Mesothelial cell of epicardium (in vitro differentiated cells): ENCODE measurements around the gene TBC1D16. TPM values are rescaled to one million over a fixed set of nuclear protein-coding genes. Genes with fewer than 3 reads are reported as not detected.

Experiments
- DNase-seq, 2 experiments: peaks; one replicate each; pipeline ENCODE4 v3.0.0; 2021; ENCODE audit warnings: low spot score in 2 of 2; ENCODE audit not compliant: unreplicated experiment in 2 of 2
- H3K27ac Mint-ChIP-seq: 2 replicates; pipeline ENCODE4 v1.8.0; 2021; ENCODE audit warnings: mixed read lengths
- H3K27me3 Mint-ChIP-seq: 2 replicates; pipeline ENCODE4 v1.8.0; 2021; ENCODE audit warnings: low read depth, mixed read lengths
- H3K36me3 Mint-ChIP-seq: 2 replicates; pipeline ENCODE4 v1.8.0; 2021; ENCODE audit warnings: mixed read lengths
- H3K4me1 Mint-ChIP-seq: 2 replicates; pipeline ENCODE4 v1.8.0; 2021; ENCODE audit warnings: mixed read lengths
- H3K4me3 Mint-ChIP-seq: 2 replicates; pipeline ENCODE4 v1.8.0; 2021; ENCODE audit warnings: mild to moderate bottlenecking, moderate library complexity, mixed read lengths
- H3K9me3 Mint-ChIP-seq: 2 replicates; pipeline ENCODE4 v1.8.0; 2021; ENCODE audit warnings: mixed read lengths
- total RNA-seq: library from RNA; stranded (reverse); gene quantifications from 3 replicates; pipeline ENCODE4 v1.2.1, GENCODE V29; 2021
- TF ChIP-seq, protein P1 (sequence below): fragments of 200-600 bp; sonication (generic); IDR thresholded peaks from one replicate; pipeline ENCODE4 v1.5.0; 2021; ENCODE audit warnings: antibody characterized with exemption; ENCODE audit not compliant: unreplicated experiment

Gene TBC1D16
- total RNA-seq, 1 donor from 2014 or later = 76.0 TPM

DNA sequence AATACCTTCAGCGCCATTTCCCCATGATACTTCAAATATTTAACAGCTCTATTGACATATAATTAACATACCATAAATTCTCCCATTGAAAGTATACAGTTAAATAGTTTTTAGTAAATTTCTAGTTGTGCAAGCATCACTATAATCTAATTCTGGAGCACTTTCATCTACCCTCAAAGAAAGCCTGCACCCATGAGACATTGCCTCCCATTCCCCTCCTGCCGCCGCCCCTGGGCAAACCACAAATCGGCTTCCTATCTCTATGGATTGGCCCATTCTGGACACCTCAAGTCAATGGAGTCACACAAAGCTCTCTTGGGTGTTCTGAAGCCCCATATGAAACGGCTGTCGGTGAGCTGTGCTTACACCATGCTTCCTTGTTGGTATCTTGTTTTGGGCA is 119.2 kb downstream of the TBC1D16 start:
- Mint-ChIP-seq H3K4me1 (no peaks in the 10 kb centered on the region), H3K27ac (no peak overlapping the region)

DNA sequence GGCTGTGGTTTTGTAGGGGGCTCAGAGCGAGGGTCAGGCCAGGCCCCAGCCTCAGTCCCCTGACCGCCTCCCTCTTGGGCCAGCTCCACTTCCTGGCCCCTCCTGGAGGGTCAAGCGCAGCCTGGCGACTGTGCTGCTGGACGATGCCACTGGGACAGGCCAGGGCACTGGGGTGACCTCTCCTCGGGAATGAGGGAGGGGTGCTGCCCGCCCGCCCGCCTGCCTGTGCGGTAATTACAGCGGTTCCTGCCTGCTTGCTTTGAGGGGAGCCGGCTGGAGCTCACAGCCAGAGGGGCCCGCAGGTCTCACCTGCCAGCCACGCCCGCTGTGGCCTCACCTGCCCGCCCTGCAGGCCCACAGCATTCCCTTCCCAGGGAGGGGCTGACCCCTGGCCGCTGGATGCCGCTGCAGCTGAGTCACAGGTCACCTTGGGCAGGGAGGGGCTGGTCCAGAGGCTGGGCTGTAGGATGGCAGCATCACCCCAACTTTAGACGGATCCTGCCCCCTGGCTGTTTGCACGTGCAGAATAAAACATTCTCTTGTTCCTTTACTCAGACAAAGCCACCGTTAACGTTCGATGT is 119.7 kb downstream of the TBC1D16 start:
- DNase-seq = no peak
- Mint-ChIP-seq H3K27ac (no peak overlapping the region), H3K27me3 (peaks cover 23% of the 10 kb centered on the region), H3K4me3 (no peak overlapping the region), H3K36me3 (no peaks in the 10 kb centered on the region), H3K9me3 (no peaks in the 10 kb centered on the region), H3K4me1 (no peaks in the 10 kb centered on the region)
- TF ChIP-seq, protein P1, sequence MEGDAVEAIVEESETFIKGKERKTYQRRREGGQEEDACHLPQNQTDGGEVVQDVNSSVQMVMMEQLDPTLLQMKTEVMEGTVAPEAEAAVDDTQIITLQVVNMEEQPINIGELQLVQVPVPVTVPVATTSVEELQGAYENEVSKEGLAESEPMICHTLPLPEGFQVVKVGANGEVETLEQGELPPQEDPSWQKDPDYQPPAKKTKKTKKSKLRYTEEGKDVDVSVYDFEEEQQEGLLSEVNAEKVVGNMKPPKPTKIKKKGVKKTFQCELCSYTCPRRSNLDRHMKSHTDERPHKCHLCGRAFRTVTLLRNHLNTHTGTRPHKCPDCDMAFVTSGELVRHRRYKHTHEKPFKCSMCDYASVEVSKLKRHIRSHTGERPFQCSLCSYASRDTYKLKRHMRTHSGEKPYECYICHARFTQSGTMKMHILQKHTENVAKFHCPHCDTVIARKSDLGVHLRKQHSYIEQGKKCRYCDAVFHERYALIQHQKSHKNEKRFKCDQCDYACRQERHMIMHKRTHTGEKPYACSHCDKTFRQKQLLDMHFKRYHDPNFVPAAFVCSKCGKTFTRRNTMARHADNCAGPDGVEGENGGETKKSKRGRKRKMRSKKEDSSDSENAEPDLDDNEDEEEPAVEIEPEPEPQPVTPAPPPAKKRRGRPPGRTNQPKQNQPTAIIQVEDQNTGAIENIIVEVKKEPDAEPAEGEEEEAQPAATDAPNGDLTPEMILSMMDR = peak; percentile 12

More for the DNA sequence above, 119.2 kb downstream of the TBC1D16 start:
- Mint-ChIP-seq H3K9me3 (no peaks in the 10 kb centered on the region), H3K4me3 (no peak overlapping the region), H3K27me3 (peaks cover 21% of the 10 kb centered on the region), H3K36me3 (no peaks in the 10 kb centered on the region)
- TF ChIP-seq, protein P1 = no peak
- DNase-seq = no peak

DNA sequence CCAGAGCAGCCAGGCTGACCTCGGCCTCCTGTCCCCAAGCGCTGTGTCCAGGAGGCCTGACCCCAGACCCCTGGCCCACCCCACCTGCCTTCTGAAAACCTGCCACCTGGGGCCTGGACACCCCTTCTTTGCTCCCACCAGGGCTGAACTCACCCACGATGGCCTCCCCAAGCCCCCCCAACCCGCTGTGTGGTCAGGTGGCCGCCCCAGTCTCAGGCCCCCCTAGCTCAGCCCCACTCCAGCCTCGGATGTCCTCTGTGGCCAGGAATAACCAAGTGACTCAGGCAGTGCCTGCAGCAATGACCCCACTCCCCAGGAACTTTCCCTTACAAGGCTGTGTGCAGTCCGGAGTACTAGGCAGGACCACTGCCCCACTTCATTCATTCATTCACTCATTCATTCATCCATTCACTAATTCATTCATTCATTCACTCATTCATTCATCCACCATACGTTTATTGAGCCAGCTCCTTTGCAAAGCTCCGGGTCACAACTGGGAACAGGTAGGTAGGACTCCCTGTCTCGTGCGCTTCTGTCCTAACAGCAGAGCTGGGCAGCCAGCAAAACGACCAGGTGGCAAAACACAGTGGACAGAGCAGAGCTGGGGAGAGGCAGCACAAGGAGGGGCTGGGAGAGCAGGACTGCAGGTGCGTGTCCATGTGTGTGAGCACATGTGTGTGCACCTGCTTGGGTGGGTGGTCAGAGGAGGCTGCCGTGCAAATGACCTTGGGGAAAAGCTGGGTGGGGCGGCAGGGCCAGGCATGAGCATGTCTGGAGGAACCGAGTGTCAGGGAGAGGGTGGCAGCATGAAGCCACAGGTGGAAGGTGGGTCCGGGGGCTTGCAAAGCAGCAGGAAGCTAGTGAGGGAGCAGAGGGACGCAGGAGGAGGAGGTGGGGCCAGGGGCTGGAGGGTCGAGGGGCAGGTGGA is 120.6 kb downstream of the TBC1D16 start:
- DNase-seq = no peak
- Mint-ChIP-seq H3K27ac (no peak overlapping the region), H3K4me3 (no peak overlapping the region), H3K27me3 (peaks cover 21% of the 10 kb centered on the region), H3K36me3 (no peaks in the 10 kb centered on the region), H3K4me1 (no peaks in the 10 kb centered on the region), H3K9me3 (no peaks in the 10 kb centered on the region)
- TF ChIP-seq, protein P1 = no peak

DNA sequence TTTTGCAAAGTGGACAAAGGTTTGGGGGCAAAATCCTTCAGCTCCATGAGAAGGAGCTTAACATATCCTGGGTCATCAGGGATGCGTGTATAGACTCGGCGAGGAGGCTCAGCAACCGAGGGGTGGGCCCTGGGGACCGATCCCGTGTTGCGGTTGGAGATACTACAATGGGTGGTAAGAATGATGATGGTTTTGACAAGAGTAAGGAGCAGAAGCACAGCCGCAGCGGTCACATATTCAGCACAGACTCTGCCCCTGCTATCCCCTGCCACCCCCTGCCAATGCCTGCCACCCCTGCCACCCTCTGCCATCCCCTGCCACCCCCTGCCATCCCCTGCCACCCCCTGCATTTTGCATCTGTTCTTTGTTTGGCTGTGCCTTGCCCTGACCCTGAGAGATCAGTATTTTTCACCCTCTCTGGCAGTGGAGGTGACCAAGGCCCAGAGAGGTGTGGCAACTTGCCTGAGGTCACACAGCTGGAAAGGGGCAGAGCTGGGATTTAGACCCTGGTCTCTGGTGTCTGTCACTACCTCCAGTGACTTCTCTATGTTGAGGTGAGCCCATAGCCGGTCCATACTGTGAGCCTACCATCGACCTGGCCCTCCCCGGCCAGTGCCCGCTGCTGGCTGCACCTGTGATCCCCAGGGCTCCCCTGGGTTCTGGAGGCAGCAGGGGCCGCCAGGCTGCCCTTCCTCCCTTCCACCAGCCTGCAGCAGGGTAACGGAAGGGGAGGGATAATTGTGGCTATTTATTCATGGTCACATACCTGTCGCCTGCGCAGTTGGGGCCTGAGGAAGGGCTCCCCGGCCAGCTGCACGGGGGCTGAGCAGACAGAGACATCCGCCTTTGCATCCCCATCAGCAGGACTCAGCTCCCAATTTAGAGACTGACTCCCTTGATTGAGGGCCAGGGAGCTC is 121.5 kb downstream of the TBC1D16 start:
- TF ChIP-seq, protein P1 = no peak
- H3K9me3 Mint-ChIP-seq = no peaks in the 10 kb centered on the region
- no peak overlapping the region for H3K4me3 Mint-ChIP-seq
- H3K27me3 Mint-ChIP-seq = peaks cover 21% of the 10 kb centered on the region
- no peaks in the 10 kb centered on the region for H3K36me3 Mint-ChIP-seq
- H3K4me1 Mint-ChIP-seq = no peaks in the 10 kb centered on the region
- no peak for DNase-seq
- H3K27ac Mint-ChIP-seq = no peak overlapping the region

DNA sequence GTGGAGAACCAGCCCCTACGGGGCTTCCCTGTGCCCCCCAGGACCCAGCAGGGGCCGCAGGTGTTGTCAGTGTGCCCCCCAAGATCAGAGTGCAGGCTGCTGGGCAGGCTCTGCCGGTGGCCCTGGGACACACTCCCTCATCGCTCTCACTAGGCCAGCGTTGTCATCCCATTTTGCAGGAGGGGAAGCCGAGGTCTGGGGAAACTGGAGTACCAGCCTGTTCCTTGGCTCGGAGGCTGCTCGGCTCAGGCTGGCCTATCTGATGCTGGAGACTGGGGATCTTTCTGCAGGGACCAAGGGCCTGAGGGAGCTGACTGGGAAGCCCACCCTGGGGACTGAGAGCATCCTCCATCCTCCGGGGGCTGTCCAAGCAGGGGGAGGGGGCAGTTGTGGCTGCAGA is 122.2 kb downstream of the TBC1D16 start:
- DNase-seq = no peak
- no peaks in the 10 kb centered on the region for H3K4me1 Mint-ChIP-seq
- TF ChIP-seq, protein P1 = no peak
- no peak overlapping the region for H3K4me3 Mint-ChIP-seq
- no peaks in the 10 kb centered on the region for H3K36me3 Mint-ChIP-seq
- no peak overlapping the region for H3K27ac Mint-ChIP-seq
- H3K9me3 Mint-ChIP-seq = no peaks in the 10 kb centered on the region
- H3K27me3 Mint-ChIP-seq = peaks cover 21% of the 10 kb centered on the region
